ENCODE measurements around the gene FCMR. TPM values are rescaled to one million over a fixed set of nuclear protein-coding genes. Genes with fewer than 3 reads are reported as not detected.

FCMR gene
- total RNA-seq, 1 donor from 2014 or later: not detected

GRCh38 chr1:206944703-206945102, 23.0 kb upstream of the FCMR start:
- TF ChIP-seq CTCF (IDR thresholded peaks at IDR 0.05): no peak
- no peak overlapping the region for H3K27ac Mint-ChIP-seq (ENCODE audit: unreplicated experiment)
- no peak overlapping the region for H3K4me3 Mint-ChIP-seq (ENCODE audit: unreplicated experiment)
- peaks cover under 1% of the 10 kb centered on the region for H3K9me3 Mint-ChIP-seq (ENCODE audit: low read depth)
- H3K4me1 Mint-ChIP-seq (ENCODE audit: low read depth): no peaks in the 10 kb centered on the region
- DNase-seq (ENCODE audit: low spot score): no peak
- H3K36me3 Mint-ChIP-seq (ENCODE audit: low read depth): no peaks in the 10 kb centered on the region
- peaks cover 50% of the 10 kb centered on the region for H3K27me3 Mint-ChIP-seq (ENCODE audit: low read depth)

GRCh38 chr1:206941766-206942418, 20.2 kb upstream of the FCMR start:
- DNase-seq (ENCODE audit: low spot score): no peak
- Mint-ChIP-seq H3K27ac (ENCODE audit: unreplicated experiment) (no peak overlapping the region), H3K36me3 (ENCODE audit: low read depth) (no peaks in the 10 kb centered on the region), H3K9me3 (ENCODE audit: low read depth) (no peaks in the 10 kb centered on the region), H3K4me1 (ENCODE audit: low read depth) (no peaks in the 10 kb centered on the region), H3K27me3 (ENCODE audit: low read depth) (peaks cover 42% of the 10 kb centered on the region), H3K4me3 (ENCODE audit: unreplicated experiment) (no peak overlapping the region)
- TF ChIP-seq CTCF (IDR thresholded peaks at IDR 0.05): no peak

- Mint-ChIP-seq H3K9me3 (ENCODE audit: low read depth) (no peaks in the 10 kb centered on the region), H3K36me3 (ENCODE audit: low read depth) (no peaks in the 10 kb centered on the region), H3K27ac (ENCODE audit: unreplicated experiment) (no peak overlapping the region), H3K4me1 (ENCODE audit: low read depth) (no peaks in the 10 kb centered on the region), H3K4me3 (ENCODE audit: unreplicated experiment) (no peak overlapping the region), H3K27me3 (ENCODE audit: low read depth) (peaks cover 31% of the 10 kb centered on the region)
- no peak for DNase-seq (ENCODE audit: low spot score)
- TF ChIP-seq CTCF (IDR thresholded peaks at IDR 0.05): no peak
These were observed 18.8 kb upstream of the FCMR start for GRCh38 chr1:206940588-206940936.

GRCh38 chr1:206939841-206940587, 18.3 kb upstream of the FCMR start:
- Mint-ChIP-seq H3K4me1 (ENCODE audit: low read depth) (no peaks in the 10 kb centered on the region), H3K36me3 (ENCODE audit: low read depth) (no peaks in the 10 kb centered on the region), H3K27ac (ENCODE audit: unreplicated experiment) (no peak overlapping the region), H3K9me3 (ENCODE audit: low read depth) (no peaks in the 10 kb centered on the region), H3K4me3 (ENCODE audit: unreplicated experiment) (no peak overlapping the region), H3K27me3 (ENCODE audit: low read depth) (peaks cover 26% of the 10 kb centered on the region)
- TF ChIP-seq CTCF (IDR thresholded peaks at IDR 0.05): no peak
- DNase-seq (ENCODE audit: low spot score): no peak

GRCh38 chr1:206939131-206939530, 17.4 kb upstream of the FCMR start:
- no peak for DNase-seq (ENCODE audit: low spot score)
- Mint-ChIP-seq H3K36me3 (ENCODE audit: low read depth) (no peaks in the 10 kb centered on the region), H3K4me1 (ENCODE audit: low read depth) (no peaks in the 10 kb centered on the region), H3K4me3 (ENCODE audit: unreplicated experiment) (no peak overlapping the region), H3K27me3 (ENCODE audit: low read depth) (peaks cover 19% of the 10 kb centered on the region), H3K9me3 (ENCODE audit: low read depth) (no peaks in the 10 kb centered on the region), H3K27ac (ENCODE audit: unreplicated experiment) (no peak overlapping the region)
- no peak for TF ChIP-seq CTCF (IDR thresholded peaks at IDR 0.05)
